Measurements from ENCODE around the gene MDFIC. TPM values are rescaled to one million over a fixed set of nuclear protein-coding genes. Genes with fewer than 3 reads are reported as not detected.

Gene MDFIC
- total and polyA plus RNA-seq, 4 donors, result 3.2 to 6.6 (median 5.3) TPM

DNA sequence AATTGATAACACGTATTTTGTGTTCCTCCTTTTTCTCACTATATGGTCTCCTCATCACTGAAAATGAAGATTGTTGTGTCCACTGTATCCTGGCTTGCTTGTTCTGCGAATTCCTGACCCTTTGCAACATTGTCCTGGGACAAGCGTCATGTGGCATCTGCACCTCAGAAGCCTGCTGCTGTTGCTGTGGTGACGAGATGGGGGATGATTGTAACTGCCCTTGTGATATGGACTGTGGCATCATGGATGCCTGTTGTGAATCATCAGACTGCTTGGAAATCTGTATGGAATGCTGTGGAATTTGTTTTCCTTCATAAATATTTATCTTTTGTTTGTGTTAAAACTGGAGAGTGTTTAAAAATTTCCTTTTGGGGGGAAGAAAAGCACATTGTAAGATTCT lies 93.7 kb downstream of the MDFIC start (continued):
- TF ChIP-seq, protein P1, sequence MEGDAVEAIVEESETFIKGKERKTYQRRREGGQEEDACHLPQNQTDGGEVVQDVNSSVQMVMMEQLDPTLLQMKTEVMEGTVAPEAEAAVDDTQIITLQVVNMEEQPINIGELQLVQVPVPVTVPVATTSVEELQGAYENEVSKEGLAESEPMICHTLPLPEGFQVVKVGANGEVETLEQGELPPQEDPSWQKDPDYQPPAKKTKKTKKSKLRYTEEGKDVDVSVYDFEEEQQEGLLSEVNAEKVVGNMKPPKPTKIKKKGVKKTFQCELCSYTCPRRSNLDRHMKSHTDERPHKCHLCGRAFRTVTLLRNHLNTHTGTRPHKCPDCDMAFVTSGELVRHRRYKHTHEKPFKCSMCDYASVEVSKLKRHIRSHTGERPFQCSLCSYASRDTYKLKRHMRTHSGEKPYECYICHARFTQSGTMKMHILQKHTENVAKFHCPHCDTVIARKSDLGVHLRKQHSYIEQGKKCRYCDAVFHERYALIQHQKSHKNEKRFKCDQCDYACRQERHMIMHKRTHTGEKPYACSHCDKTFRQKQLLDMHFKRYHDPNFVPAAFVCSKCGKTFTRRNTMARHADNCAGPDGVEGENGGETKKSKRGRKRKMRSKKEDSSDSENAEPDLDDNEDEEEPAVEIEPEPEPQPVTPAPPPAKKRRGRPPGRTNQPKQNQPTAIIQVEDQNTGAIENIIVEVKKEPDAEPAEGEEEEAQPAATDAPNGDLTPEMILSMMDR (IDR thresholded peaks at IDR 0.05; ENCODE audit: low read depth, low read length, missing input control), result no peak
- TF ChIP-seq, protein P2, sequence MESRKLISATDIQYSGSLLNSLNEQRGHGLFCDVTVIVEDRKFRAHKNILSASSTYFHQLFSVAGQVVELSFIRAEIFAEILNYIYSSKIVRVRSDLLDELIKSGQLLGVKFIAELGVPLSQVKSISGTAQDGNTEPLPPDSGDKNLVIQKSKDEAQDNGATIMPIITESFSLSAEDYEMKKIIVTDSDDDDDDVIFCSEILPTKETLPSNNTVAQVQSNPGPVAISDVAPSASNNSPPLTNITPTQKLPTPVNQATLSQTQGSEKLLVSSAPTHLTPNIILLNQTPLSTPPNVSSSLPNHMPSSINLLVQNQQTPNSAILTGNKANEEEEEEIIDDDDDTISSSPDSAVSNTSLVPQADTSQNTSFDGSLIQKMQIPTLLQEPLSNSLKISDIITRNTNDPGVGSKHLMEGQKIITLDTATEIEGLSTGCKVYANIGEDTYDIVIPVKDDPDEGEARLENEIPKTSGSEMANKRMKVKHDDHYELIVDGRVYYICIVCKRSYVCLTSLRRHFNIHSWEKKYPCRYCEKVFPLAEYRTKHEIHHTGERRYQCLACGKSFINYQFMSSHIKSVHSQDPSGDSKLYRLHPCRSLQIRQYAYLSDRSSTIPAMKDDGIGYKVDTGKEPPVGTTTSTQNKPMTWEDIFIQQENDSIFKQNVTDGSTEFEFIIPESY (IDR thresholded peaks at IDR 0.05), result no peak
- TF ChIP-seq HNF4A (conservative IDR thresholded peaks at IDR 0.05) (no peak), EGR1 (IDR thresholded peaks at IDR 0.05; ENCODE audit: low read depth in 2 of 2) (no peak)

DNA sequence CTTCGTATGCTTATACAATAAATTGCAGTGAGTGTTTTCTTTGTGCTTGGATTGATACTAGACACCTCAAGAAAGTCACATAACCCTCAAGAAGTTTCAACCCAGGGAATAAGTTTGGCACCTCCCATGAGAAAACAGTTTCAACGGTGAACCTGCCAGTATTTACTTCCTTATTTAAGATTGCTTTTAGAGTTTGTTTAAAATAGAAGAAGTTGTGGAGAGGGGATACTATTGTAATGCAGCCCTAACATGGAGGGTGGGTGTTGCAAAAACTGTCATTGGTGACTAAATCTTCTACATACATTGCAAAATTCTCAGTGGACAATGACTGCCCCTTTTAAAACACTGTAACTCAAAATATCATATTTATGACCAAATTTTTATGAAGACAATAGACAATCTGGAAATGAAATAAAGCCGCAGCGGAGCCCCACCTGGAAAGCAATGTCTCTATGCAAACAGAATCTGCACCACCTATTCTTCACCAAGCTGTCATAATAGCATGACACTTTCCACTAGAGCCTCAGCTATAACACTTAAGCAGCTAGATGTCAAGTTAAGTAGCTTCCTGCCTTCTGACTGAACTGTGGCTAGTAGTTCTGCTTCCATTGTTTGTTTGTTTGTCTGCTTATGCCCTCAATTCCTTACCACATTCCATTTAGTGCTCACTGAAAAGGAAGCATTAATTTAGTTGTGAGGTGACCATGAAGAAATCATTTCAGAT lies 98.2 kb downstream of the MDFIC start:
- no peaks in the 10 kb centered on the region for H3K27me3 ChIP-seq (ENCODE audit: control insufficient read depth in 4 of 4, insufficient read depth in 4 of 4, low read length in 3 of 4)
- no peak overlapping the region for H3K27ac ChIP-seq (ENCODE audit: low read depth in 1 of 2, low read length in 2 of 2)
- 83% methylated on average over 4 of the region's 4 CpGs for WGBS

More for the DNA sequence above, 98.2 kb downstream of the MDFIC start:
- no peak overlapping the region for H3K4me3 ChIP-seq (ENCODE audit: low read depth in 1 of 3, low read length in 3 of 3)
- TF ChIP-seq RAD21 (IDR thresholded peaks at IDR 0.05) (no peak), EGR1 (IDR thresholded peaks at IDR 0.05; ENCODE audit: low read depth in 2 of 2) (no peak), TAF1 (conservative IDR thresholded peaks at IDR 0.05) (no peak), SP1 (IDR thresholded peaks at IDR 0.05) (no peak), HNF4G (IDR thresholded peaks at IDR 0.05) (no peak), FOXA2 (IDR thresholded peaks at IDR 0.05) (no peak), FOXA1 (IDR thresholded peaks at IDR 0.05) (no peak), GABPA (IDR thresholded peaks at IDR 0.05 in 1 of 2, conservative IDR thresholded peaks at IDR 0.05 in 1 of 2) (no peak), JUND (IDR thresholded peaks at IDR 0.05) (no peak)
- TF ChIP-seq, protein P1 (IDR thresholded peaks at IDR 0.05; ENCODE audit: low read depth, low read length, missing input control), result no peak
- TF ChIP-seq, protein P2 (IDR thresholded peaks at IDR 0.05), result no peak
- TF ChIP-seq, protein P3, sequence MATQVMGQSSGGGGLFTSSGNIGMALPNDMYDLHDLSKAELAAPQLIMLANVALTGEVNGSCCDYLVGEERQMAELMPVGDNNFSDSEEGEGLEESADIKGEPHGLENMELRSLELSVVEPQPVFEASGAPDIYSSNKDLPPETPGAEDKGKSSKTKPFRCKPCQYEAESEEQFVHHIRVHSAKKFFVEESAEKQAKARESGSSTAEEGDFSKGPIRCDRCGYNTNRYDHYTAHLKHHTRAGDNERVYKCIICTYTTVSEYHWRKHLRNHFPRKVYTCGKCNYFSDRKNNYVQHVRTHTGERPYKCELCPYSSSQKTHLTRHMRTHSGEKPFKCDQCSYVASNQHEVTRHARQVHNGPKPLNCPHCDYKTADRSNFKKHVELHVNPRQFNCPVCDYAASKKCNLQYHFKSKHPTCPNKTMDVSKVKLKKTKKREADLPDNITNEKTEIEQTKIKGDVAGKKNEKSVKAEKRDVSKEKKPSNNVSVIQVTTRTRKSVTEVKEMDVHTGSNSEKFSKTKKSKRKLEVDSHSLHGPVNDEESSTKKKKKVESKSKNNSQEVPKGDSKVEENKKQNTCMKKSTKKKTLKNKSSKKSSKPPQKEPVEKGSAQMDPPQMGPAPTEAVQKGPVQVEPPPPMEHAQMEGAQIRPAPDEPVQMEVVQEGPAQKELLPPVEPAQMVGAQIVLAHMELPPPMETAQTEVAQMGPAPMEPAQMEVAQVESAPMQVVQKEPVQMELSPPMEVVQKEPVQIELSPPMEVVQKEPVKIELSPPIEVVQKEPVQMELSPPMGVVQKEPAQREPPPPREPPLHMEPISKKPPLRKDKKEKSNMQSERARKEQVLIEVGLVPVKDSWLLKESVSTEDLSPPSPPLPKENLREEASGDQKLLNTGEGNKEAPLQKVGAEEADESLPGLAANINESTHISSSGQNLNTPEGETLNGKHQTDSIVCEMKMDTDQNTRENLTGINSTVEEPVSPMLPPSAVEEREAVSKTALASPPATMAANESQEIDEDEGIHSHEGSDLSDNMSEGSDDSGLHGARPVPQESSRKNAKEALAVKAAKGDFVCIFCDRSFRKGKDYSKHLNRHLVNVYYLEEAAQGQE (IDR thresholded peaks at IDR 0.05), result no peak
- H3K9ac ChIP-seq (ENCODE audit: low read depth in 1 of 2, low read length in 2 of 2), result no peak overlapping the region
- no peaks in the 10 kb centered on the region for H3K9me3 ChIP-seq (ENCODE audit: control insufficient read depth in 4 of 4, low read length in 3 of 4)
- no peak for DNase-seq (ENCODE audit: low spot score)
- peaks cover 0 to 4% (median 2%) of the 10 kb centered on the region in 4 donors for H3K36me3 ChIP-seq (ENCODE audit: control insufficient read depth in 4 of 4, insufficient read depth in 3 of 4, low read depth in 1 of 4, low read length in 3 of 4)
- H3K4me1 ChIP-seq (ENCODE audit: control insufficient read depth in 4 of 4, insufficient read depth in 4 of 4, low read length in 3 of 4), result no peaks in the 10 kb centered on the region

Measured in liver (tissue), 9 donors.